Duodenal mucosa (tissue), 2 donors: ENCODE measurements around the gene ENTPD6.
A peak's percentile ranks its signal among the peaks of the same experiment; 100 is the strongest.

Experiments used
- H3K27ac ChIP-seq: one replicate; pipeline ENCODE4 v1.7.0; 2013; ENCODE audit warnings: low read depth, low read length
- H3K27me3 ChIP-seq, 2 donors: one replicate each; pipeline ENCODE4 v1.7.0; 2013; ENCODE audit warnings: low read length in 2 of 2, control low read depth in 1 of 2; ENCODE audit not compliant: insufficient read depth in 2 of 2, control insufficient read depth in 1 of 2
- H3K36me3 ChIP-seq, 2 donors: one replicate each; pipeline ENCODE4 v1.7.0; 2013; ENCODE audit warnings: low read length in 2 of 2, control low read depth in 1 of 2; ENCODE audit not compliant: insufficient read depth in 2 of 2, control insufficient read depth in 1 of 2
- H3K4me1 ChIP-seq, 2 donors: one replicate each; pipeline ENCODE4 v1.7.0; 2013; ENCODE audit warnings: low read length in 2 of 2, control low read depth in 1 of 2; ENCODE audit not compliant: insufficient read depth in 2 of 2, control insufficient read depth in 1 of 2
- H3K4me3 ChIP-seq, 2 donors: one replicate each; pipeline ENCODE4 v1.7.0; 2013; ENCODE audit warnings: low read length in 2 of 2, low read depth in 1 of 2
- H3K9ac ChIP-seq, 2 donors: one replicate each; pipeline ENCODE4 v1.7.0; 2013; ENCODE audit warnings: low read length in 2 of 2, low read depth in 1 of 2
- H3K9me3 ChIP-seq, 2 donors: one replicate each; pipeline ENCODE4 v1.7.0; 2013; ENCODE audit warnings: low read length in 2 of 2, control low read depth in 1 of 2; ENCODE audit not compliant: control insufficient read depth in 1 of 2

Gene ENTPD6

GRCh38 chr20:25243416-25243979 is 48.0 kb downstream of the ENTPD6 start:
- H3K27ac ChIP-seq = no peak overlapping the region
- H3K4me1 ChIP-seq = peaks cover 14 to 15% of the 10 kb centered on the region in 2 donors
- H3K9ac ChIP-seq = no peak overlapping the region
- no peaks in the 10 kb centered on the region for H3K36me3 ChIP-seq
- H3K4me3 ChIP-seq = no peak overlapping the region
- H3K9me3 ChIP-seq = no peaks in the 10 kb centered on the region
- H3K27me3 ChIP-seq = no peaks in the 10 kb centered on the region

GRCh38 chr20:25244976-25245375 is 49.5 kb downstream of the ENTPD6 start:
- peaks cover 26% of the 10 kb centered on the region in 2 donors for H3K4me1 ChIP-seq
- no peak overlapping the region for H3K27ac ChIP-seq
- H3K4me3 ChIP-seq = no peak overlapping the region
- H3K27me3 ChIP-seq = no peaks in the 10 kb centered on the region
- H3K9ac ChIP-seq = no peak overlapping the region
- no peaks in the 10 kb centered on the region for H3K9me3 ChIP-seq
- H3K36me3 ChIP-seq = no peaks in the 10 kb centered on the region

GRCh38 chr20:25245461-25245860 is 49.9 kb downstream of the ENTPD6 start:
- Histone ChIP-seq H3K27ac (no peak overlapping the region), H3K4me3 (no peak overlapping the region), H3K27me3 (no peaks in the 10 kb centered on the region), H3K36me3 (no peaks in the 10 kb centered on the region), H3K4me1 (peaks cover 30 to 31% of the 10 kb centered on the region in 2 donors), H3K9ac (no peak overlapping the region), H3K9me3 (no peaks in the 10 kb centered on the region)

GRCh38 chr20:25246182-25246999 is 50.9 kb downstream of the ENTPD6 start:
- Histone ChIP-seq H3K9me3 (no peaks in the 10 kb centered on the region), H3K27ac (no peak overlapping the region), H3K27me3 (no peaks in the 10 kb centered on the region), H3K9ac (peak overlapping the region; percentile 60 to 86), H3K36me3 (no peaks in the 10 kb centered on the region), H3K4me1 (peaks cover 30 to 33% of the 10 kb centered on the region in 2 donors), H3K4me3 (peak overlapping the region; percentile 84 to 97)

- H3K4me1 ChIP-seq = peaks cover 31 to 34% of the 10 kb centered on the region in 2 donors
- H3K9ac ChIP-seq = peak overlapping the region; percentile 60 to 86
- H3K4me3 ChIP-seq = peak overlapping the region; percentile 84 to 97
Observed at GRCh38 chr20:25247000-25247517, 51.5 kb downstream of the ENTPD6 start.

GRCh38 chr20:25247518-25247955 is 52.0 kb downstream of the ENTPD6 start:
- no peaks in the 10 kb centered on the region for H3K27me3 ChIP-seq

More at GRCh38 chr20:25247000-25247517, 51.5 kb downstream of the ENTPD6 start:
- H3K27me3 ChIP-seq = no peaks in the 10 kb centered on the region
- no peaks in the 10 kb centered on the region for H3K9me3 ChIP-seq
- H3K27ac ChIP-seq = peak overlapping the region; percentile 63
- H3K36me3 ChIP-seq = no peaks in the 10 kb centered on the region

GRCh38 chr20:25247956-25248785 is 52.7 kb downstream of the ENTPD6 start, which contains the start of gene PYGB:
TSS of gene PYGB (plus strand) at chr20:25248085. CDS start at chr20:25248179, 94 bp downstream.
- H3K4me1 ChIP-seq = peaks cover 42 to 45% of the 10 kb centered on the region in 2 donors
- H3K27ac ChIP-seq = peak within 1 kb of the TSS; percentile 77

More at GRCh38 chr20:25247518-25247955, 52.0 kb downstream of the ENTPD6 start:
- H3K36me3 ChIP-seq = no peaks in the 10 kb centered on the region
- H3K9ac ChIP-seq = peak overlapping the region; percentile 60 to 86
- no peaks in the 10 kb centered on the region for H3K9me3 ChIP-seq
- peak overlapping the region; percentile 84 to 97 for H3K4me3 ChIP-seq
- H3K4me1 ChIP-seq = peaks cover 35 to 39% of the 10 kb centered on the region in 2 donors
- H3K27ac ChIP-seq = peak overlapping the region; percentile 71

GRCh38 chr20:25248786-25249172 is 53.3 kb downstream of the ENTPD6 start:
- Histone ChIP-seq H3K36me3 (no peaks in the 10 kb centered on the region), H3K27me3 (no peaks in the 10 kb centered on the region), H3K4me1 (peaks cover 43 to 46% of the 10 kb centered on the region in 2 donors), H3K9me3 (no peaks in the 10 kb centered on the region), H3K9ac (peak overlapping the region; percentile 63 to 90), H3K4me3 (peak overlapping the region; percentile 84 to 97), H3K27ac (no peak overlapping the region)

More at GRCh38 chr20:25247956-25248785, 52.7 kb downstream of the ENTPD6 start, which contains the start of gene PYGB:
- Histone ChIP-seq H3K9ac (peak within 1 kb of the TSS; percentile 63 to 90), H3K4me3 (peak within 1 kb of the TSS; percentile 84 to 97), H3K27me3 (no peaks in the 10 kb centered on the region), H3K9me3 (no peaks in the 10 kb centered on the region), H3K36me3 (no peaks in the 10 kb centered on the region)

GRCh38 chr20:25249198-25249931 is 53.9 kb downstream of the ENTPD6 start:
- peak overlapping the region; percentile 84 to 97 for H3K4me3 ChIP-seq
- H3K27me3 ChIP-seq = no peaks in the 10 kb centered on the region
- H3K9ac ChIP-seq = peak overlapping the region; percentile 12 to 63
- no peak overlapping the region for H3K27ac ChIP-seq
- H3K4me1 ChIP-seq = peaks cover 44 to 49% of the 10 kb centered on the region in 2 donors
- no peaks in the 10 kb centered on the region for H3K36me3 ChIP-seq
- no peaks in the 10 kb centered on the region for H3K9me3 ChIP-seq
